Femur (tissue), 1 donor: ENCODE measurements around the gene BHLHA9.

ENCODE experiments used
- DNase-seq: peaks from one replicate; pipeline ENCODE4 v3.0.0-alpha.2; 2017

The BHLHA9 gene

DNA sequence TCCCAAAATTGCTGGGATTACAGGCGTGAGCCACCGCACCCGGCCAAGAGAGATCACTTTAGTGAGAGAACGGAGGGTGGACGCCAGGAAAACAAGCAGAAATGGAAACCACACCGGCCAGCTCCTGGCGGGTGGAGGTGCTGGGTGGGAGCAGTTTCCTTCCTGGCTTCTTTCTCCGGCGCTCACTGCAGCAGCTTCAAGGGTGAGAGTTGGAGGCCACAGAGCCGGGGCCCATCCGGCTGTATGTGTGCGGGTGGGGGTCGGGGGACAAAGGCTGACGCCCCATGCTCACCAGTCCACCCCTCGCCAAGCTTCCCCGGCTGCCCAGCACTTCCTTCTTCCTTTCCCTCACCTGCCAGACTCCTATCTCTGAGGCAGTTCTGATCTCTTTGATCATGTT lies 13.5 kb upstream of the BHLHA9 start:
- no peak for DNase-seq

DNA sequence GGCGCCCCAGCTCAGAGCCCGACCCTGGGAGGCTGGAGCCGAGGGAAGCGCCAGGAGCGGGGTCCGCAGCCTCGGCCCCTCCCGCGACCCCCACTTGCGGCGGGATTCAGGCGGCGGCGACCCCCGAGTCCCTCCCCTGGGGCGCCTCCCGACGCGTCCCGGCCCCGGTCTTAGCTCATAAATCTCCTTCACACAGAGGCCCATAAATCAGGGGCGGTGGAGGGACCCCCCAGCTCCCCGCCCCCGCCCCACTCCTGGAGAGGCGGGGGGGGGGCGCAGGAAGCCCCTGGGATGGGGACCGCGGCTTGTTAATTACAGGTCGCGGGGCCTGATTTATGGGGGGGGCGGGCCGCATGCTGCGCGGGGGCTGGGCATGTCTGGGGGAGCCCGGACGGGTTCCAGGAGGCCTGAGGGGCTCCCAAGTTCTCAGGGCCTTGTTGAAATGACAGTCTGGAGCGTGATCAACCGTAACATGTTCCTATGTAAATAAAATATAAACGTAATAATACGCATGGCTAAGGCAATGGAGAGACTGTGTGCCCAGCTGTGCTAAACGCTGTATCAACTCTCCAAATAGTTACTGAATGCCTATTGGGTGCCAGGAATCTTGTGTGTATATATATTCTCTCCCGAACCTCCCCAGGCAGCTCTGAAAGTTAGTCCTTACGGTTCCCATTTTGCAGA lies 10.0 kb upstream of the BHLHA9 start:
- no peak for DNase-seq

DNA sequence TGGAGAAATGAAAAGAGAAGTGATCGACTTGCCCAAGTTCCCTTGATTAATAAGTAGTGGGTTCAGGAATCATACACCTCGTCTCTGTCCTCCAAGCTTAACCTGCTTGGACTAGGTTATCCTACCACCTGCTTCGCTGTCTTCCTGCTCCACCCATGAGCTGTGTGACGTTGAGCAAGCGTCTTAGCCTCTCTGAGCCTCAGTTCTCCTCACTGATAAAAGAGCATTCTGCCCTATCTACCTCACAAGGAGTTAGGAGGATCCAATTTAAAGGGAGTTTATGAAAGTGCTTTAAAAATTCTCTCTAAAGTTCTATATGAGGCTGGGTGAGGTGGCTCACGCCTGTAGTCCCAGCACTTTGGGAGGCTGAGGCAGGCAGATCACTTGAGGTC lies 9.5 kb upstream of the BHLHA9 start:
- no peak for DNase-seq

DNA sequence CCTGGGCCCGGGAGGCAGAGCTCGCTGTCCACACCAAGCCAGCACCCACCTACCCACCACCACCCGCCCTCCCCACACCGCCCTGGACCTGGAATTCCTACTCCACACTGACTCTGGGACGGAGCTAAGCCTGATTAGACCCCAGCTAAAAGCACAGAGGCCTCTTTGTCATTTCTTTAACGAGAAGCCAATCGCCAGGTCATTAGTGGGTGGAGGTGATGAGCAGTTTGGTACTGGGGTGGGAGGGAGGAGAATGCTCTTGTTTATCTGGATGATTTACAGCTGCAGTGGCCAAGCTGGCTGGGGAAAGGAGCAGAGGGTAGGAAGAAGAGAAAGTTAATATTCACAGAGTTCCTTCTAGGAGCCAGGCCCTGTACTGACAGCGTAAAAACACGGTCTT lies 6.0 kb upstream of the BHLHA9 start:
- no peak for DNase-seq

GRCh38 chr17:1267471-1267943 lies 2.7 kb upstream of the BHLHA9 start:
- no peak for DNase-seq

DNA sequence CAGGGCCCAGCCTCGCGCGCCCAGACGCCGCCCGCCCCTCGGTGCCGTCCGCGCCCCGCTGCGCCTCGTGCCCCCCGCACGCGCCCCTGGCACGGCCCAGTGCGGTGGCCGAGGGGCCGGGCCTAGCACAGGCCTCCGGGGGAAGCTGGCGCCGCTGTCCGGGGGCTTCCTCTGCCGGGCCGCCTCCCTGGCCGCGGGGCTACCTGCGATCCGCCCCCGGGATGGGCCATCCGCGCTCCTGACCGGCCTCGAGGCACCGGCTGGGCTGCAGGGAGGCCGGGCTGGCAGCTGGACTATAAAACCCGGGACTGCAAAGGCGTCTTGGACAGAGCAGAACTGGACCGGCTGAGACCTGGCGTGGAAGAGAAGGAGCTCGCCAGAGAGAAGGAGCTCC lies 783 bp downstream of the BHLHA9 start:
- DNase-seq: no peak

- peak; percentile 36 for DNase-seq
These were observed 1.2 kb downstream of the BHLHA9 start for GRCh38 chr17:1271441-1271840.

DNA sequence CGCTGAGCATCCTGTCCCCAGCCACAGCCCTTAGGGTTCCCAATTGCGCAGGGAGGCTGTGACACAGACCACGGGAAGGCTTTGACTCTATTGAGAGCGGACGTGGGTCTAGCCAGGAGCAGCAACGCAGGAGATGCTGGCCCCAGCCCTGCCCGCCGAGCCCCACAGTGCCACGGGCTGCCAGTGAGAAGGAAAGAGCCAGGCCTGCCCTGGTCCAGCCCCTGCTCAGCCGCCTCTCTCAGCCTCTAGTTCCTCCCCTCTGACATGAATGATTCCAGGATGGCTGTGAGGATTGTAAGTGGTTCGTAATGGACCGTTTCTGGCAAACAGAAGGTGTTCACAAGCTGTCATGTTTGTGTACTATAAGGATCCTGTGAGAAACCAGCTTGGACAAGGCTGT lies 2.5 kb downstream of the BHLHA9 start:
- DNase-seq: no peak

GRCh38 chr17:1273492-1274244 lies 3.4 kb downstream of the BHLHA9 start:
- DNase-seq: no peak

- no peak for DNase-seq
These were observed 4.0 kb downstream of the BHLHA9 start for GRCh38 chr17:1274245-1274608.

GRCh38 chr17:1275205-1275961 lies 5.1 kb downstream of the BHLHA9 start:
- no peak for DNase-seq

DNA sequence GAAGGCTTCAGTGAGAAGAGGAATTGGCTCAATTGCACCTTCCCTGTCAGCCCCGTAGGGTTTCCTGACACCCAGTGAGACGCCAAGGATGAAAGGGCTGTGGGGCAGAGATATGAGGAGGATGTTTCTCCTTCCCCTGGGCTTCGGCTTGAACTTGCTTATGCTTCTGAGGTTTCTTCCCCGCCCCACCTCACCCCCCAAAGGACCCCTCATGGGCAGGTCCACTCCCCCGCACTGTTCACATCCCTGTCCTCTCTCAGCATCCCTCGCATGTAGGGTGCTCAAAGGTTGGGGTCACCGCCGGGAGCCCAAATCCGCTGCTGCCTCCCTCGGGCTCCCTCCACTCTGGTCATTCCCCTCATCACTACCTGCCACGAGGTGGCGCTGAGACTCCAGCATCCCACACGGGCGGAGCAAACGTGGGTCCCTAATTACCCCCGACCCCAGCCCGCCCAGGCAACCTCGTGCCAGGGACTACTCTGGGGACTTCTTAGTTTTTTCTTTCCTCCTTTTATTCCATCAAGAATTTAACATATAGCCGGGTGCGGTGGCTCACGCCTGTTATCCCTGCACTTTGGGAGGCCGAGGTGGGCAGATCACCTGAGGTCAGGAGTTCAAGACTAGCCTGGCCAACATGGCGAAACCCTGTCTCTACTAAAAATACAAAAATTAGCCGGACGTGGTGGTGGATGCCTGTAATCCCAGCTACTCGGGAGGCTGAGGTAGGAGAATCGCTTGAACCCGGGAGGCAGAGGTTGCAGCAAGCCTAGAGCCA lies 5.9 kb downstream of the BHLHA9 start:
- DNase-seq: peak; percentile 56

GRCh38 chr17:1280652-1281051 lies 10.4 kb downstream of the BHLHA9 start:
- DNase-seq: no peak

- DNase-seq: no peak
These were observed 16.3 kb downstream of the BHLHA9 start for GRCh38 chr17:1286379-1287106.

GRCh38 chr17:1289695-1290094 lies 19.5 kb downstream of the BHLHA9 start:
- no peak for DNase-seq

- no peak for DNase-seq
These were observed 20.4 kb downstream of the BHLHA9 start for GRCh38 chr17:1290676-1291075.

DNA sequence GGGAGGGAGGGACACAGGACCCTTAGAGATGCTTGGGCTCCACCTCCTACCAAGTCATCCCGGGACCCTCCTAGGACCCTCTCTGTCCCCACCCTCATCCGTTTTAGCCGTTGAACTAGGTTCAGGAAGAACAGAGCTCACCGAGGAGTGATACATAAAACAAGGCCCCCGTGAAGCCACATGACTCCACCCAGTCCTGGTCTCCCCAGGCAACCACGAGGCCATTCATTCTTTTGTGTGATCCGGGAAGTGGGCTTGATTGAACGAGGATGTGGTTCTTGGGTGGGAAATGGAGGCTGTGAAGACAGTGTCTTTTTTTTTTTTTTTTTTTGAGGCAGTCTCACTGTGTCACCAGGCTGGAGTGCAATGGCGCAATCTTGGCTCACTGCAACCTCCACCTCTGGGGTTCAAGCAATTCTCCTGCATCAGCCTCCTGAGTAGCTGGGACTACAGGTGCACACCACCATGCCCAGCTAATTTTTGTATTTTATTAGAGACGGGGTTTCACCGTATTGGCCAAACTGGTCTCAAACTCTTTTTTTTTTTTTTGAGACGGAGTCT lies 24.0 kb downstream of the BHLHA9 start:
- DNase-seq: no peak

GRCh38 chr17:1298606-1299005 lies 28.4 kb downstream of the BHLHA9 start:
- DNase-seq: no peak

- no peak for DNase-seq
These were observed 29.5 kb downstream of the BHLHA9 start for GRCh38 chr17:1299552-1300370.

DNA sequence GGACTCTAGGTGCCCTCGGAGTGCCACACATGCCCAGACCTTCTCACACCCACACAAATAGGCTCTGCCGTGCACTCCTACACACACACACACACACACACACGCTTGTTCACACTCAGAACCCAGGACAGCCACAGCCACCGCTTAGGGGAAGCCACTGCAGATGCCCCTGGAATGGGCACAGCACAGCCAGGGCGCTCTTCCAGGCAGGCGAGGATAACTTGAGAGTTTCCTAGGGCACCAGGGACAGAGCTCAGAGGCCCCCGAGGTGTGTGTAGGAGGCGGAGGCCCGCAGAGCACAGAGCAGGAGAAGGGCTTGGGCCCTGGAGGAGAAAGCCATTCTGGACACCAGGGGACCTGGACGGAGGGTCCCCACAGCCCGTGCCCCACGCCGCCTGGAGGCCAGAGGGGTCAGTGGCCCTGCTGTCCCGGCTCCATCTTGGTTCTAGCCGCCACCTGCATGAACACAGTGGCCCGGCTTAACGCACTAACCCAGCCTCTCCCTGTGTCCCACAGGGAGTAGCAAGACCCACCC lies 30.2 kb downstream of the BHLHA9 start:
- no peak for DNase-seq

DNA sequence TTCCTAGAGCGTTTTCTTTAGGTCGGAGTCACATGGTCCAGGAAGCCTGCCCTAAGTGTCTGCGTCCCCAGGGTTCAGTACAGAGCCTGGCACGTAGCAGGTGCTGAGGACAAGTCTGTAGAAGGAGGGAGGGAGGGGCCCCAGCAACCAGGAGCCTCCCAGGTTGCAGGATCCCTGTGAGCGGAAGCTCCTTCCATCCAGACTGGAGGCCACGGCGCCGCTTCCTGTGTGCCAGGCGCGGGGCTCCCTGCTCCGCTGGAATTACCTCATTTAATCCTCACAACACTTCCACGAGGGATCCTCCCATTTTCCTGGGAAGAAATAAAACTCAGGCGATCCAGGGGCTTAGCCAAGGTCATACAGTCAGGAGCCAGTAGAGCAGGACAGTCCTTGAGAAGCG lies 31.3 kb downstream of the BHLHA9 start:
- no peak for DNase-seq
